KBM-7 (cell line): ENCODE results near the gene ZFP36L1.
"Not testable (repeated sequence)": the region's sequence is repeated elsewhere in the genome, so short reads cannot be mapped to it uniquely, and the experiment has no call there.

Experiments
- DNase-seq: peaks from one replicate; pipeline ENCODE4 v3.0.0-alpha.2; 2015
- in situ Hi-C: fragments of 300-500 bp; cut with MboI; formaldehyde crosslinking; loops from 2 replicates; pipeline ENCODE4 v1.14.3; 2020; ENCODE audit warnings: low sequenced_read_pairs, low pct_unique_long_range_greater_than_20kb, mixed read lengths

Gene ZFP36L1

GRCh38 chr14:68772761-68773381, 20.0 kb downstream of the ZFP36L1 start:
- DNase-seq = no peak
- in situ Hi-C loops = no loop called here

- DNase-seq = peak; percentile 67
- in situ Hi-C loops = no loop called here
Observed at GRCh38 chr14:68771631-68772030, 21.2 kb downstream of the ZFP36L1 start.

- in situ Hi-C loops = no loop called here
- no peak for DNase-seq
Observed at GRCh38 chr14:68770553-68771286, 22.1 kb downstream of the ZFP36L1 start.

- DNase-seq = no peak
- in situ Hi-C loops = no loop called here
Observed at GRCh38 chr14:68770051-68770450, 22.8 kb downstream of the ZFP36L1 start.

GRCh38 chr14:68768316-68768715, 24.6 kb downstream of the ZFP36L1 start:
- in situ Hi-C loops = no loop called here

GRCh38 chr14:68767248-68767645, 25.6 kb downstream of the ZFP36L1 start:
- in situ Hi-C loops = no loop called here
- DNase-seq = no peak

More at GRCh38 chr14:68768316-68768715, 24.6 kb downstream of the ZFP36L1 start:
- no peak for DNase-seq

- no peak for DNase-seq
- in situ Hi-C loops = no loop called here
Observed at GRCh38 chr14:68766299-68767247, 26.3 kb downstream of the ZFP36L1 start.

GRCh38 chr14:68763843-68764242, 29.0 kb downstream of the ZFP36L1 start:
- in situ Hi-C loops, DNase-seq: not testable (repeated sequence)

- in situ Hi-C loops = no loop called here
- DNase-seq = peak; percentile 87
Observed at GRCh38 chr14:68762953-68763764, 29.7 kb downstream of the ZFP36L1 start.

- DNase-seq = no peak
- in situ Hi-C loops = no loop called here
Observed at GRCh38 chr14:68761391-68761790, 31.5 kb downstream of the ZFP36L1 start.

- no peak for DNase-seq
- in situ Hi-C loops = no loop called here
Observed at GRCh38 chr14:68760761-68761160, 32.1 kb downstream of the ZFP36L1 start.

- in situ Hi-C loops = no loop called here
- no peak for DNase-seq
Observed at GRCh38 chr14:68759937-68760336, 32.9 kb downstream of the ZFP36L1 start.

GRCh38 chr14:68759017-68759560, 33.8 kb downstream of the ZFP36L1 start:
- in situ Hi-C loops = no loop called here
- no peak for DNase-seq

- no peak for DNase-seq
- in situ Hi-C loops = no loop called here
Observed at GRCh38 chr14:68758301-68758700, 34.6 kb downstream of the ZFP36L1 start.

- in situ Hi-C loops = no loop called here
- DNase-seq = peak; percentile 96
Observed at GRCh38 chr14:68757618-68758081, 35.2 kb downstream of the ZFP36L1 start.

- in situ Hi-C loops = no loop called here
- no peak for DNase-seq
Observed at GRCh38 chr14:68756734-68757133, 36.1 kb downstream of the ZFP36L1 start.

- in situ Hi-C loops = no loop called here
- DNase-seq = no peak
Observed at GRCh38 chr14:68756000-68756481, 36.8 kb downstream of the ZFP36L1 start.

GRCh38 chr14:68755016-68755353, 37.9 kb downstream of the ZFP36L1 start:
- DNase-seq = no peak
- in situ Hi-C loops = no loop called here

- no peak for DNase-seq
- in situ Hi-C loops = no loop called here
Observed at GRCh38 chr14:68753690-68754089, 39.2 kb downstream of the ZFP36L1 start.
